GM18868 (cell line): ENCODE measurements around the gene INPPL1.

ENCODE experiments used
- ATAC-seq: cut with Tn5 transposase; IDR thresholded peaks from one replicate; pipeline ENCODE4 v1.9.1; 2021; ENCODE audit warnings: mild to moderate bottlenecking, moderate library complexity; ENCODE audit not compliant: unreplicated experiment

Gene INPPL1

DNA sequence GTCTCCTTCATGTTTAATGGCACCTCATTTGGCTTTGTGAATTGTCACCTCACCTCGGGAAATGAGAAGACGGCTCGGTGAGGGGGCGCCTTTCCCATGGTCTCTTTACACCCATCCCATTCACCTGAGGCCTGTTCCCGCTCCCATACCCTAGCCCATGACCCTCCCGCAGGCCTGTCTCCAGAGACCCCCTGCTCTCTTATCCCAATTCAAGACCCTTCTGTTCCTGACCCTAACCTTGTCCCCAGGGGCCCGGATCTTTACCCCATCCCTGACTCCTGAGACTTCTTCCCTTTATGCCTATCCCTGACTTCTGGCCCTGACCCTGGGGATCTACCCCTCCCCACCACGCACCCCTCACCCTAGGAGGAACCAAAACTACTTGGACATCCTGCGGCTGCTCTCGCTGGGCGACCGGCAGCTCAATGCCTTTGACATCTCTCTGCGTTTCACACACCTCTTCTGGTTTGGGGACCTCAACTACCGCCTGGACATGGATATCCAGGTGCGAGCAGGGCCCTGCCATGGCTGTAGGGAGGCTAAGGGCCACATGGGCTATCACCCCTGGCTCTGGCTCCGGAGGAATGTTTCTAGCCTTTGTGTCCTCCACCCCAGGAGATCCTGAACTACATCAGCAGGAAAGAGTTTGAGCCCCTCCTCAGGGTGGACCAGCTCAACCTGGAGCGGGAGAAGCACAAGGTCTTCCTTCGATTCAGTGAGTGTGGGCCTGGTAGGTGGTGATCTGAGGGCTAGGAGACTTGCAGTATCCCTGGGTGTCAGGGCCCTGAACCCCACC is 7.9 kb downstream of the INPPL1 start:
- no peak for ATAC-seq

DNA sequence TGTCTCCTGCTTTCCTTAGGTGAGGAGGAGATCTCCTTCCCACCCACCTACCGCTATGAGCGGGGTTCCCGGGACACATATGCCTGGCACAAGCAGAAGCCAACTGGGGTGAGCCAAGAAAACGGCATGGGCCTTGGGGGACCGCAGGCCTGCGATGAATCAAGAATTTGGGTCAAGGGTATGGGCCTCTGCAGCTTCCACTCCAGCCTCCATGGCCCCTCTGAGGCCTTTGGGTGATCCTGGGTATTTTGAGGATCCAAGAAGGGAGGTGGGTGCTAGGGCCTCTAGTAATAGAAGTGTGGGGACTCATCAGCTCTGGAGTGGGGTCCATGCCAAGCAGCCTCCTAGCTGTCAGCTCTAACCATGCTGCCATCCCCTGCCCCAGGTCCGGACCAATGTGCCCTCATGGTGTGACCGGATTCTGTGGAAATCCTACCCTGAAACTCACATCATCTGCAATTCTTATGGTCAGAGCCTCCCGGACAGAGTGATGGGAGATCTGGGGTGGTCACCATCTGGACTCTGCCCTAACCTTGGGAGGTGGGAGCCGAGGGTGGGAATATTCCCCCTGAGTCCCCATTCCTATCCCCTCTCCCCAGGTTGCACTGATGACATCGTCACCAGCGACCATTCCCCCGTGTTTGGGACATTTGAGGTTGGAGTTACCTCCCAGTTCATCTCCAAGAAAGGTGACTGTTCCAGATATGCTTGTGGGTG is 8.6 kb downstream of the INPPL1 start:
- ATAC-seq, result no peak

DNA sequence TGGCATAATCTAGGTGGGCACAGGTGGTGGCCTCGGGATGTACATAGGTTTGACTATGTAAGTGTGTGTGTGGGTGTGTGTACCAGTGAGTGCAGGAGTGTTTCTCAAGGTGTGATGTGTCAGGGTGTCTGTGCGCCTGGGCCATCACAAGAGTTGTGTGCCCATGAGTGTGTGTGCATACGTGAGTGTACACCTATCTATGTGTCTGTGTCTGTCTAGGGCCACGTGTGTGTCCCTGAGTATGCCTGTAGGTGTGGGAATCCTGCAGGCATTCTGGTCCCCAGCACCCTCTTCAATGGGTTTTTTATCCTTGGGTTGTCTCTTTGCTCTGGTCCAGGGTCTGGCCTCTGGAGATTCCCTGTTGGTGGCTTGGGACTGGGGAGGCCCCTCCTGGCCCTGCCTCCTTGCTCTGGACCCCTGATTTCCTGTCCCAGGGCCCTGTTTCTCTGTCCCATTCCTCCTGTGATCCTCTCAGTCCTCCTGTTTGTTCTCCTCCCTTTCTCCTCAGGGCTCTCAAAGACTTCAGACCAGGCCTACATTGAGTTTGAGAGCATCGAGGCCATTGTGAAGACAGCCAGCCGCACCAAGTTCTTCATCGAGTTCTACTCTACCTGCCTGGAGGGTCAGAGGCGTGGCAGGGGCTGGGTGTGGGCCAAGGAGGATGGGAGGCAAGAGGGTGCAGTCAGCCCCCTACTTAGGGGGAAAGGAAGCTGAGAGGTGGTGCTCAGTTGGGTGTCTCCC is 9.4 kb downstream of the INPPL1 start:
- ATAC-seq, result no peak

DNA sequence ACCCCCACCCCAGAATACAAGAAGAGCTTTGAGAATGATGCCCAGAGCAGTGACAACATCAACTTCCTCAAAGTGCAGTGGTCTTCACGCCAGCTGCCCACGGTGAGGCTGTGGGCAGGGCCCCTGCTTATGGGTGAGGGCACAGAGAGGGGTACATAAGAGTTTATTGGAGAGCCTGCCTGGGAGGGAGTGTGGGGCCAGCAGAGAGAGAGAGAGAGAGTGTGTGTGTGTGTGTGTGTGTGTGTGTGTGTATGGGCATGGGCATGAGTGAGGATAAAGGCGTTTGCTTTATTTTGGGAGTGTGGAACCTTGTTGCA is 9.9 kb downstream of the INPPL1 start:
- no peak for ATAC-seq

- ATAC-seq, result no peak
Measured at GRCh38 chr11:72234920-72235319, 10.4 kb downstream of the INPPL1 start.

DNA sequence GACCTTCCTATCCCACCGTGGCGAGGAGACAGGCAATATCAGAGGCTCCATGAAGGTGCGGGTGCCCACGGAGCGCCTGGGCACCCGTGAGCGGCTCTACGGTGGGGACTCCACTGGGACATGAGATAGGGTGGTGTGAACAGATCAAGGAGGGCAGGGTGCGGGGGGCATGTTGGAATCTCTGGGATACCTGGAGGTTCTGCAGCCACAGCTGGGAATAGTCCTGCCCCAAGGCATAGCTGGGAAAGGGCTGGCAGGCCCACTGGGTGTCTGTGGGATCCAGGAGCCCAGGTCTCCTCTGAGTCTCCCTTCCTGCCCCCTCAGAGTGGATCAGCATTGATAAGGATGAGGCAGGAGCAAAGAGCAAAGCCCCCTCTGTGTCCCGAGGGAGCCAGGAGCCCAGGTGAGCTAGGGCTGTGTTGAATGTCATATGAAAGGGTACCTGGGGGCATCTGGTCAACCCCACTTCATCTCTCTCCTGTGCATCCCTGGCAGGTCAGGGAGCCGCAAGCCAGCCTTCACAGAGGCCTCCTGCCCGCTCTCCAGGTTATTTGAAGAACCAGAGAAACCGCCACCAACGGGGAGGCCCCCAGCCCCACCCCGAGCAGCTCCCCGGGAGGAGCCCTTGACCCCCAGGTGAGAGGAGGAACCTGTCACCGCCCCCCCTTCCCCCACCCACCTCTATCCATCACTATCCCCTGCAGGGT is 10.9 kb downstream of the INPPL1 start:
- no peak for ATAC-seq

GRCh38 chr11:72236083-72236697 is 11.6 kb downstream of the INPPL1 start:
- ATAC-seq, result no peak

DNA sequence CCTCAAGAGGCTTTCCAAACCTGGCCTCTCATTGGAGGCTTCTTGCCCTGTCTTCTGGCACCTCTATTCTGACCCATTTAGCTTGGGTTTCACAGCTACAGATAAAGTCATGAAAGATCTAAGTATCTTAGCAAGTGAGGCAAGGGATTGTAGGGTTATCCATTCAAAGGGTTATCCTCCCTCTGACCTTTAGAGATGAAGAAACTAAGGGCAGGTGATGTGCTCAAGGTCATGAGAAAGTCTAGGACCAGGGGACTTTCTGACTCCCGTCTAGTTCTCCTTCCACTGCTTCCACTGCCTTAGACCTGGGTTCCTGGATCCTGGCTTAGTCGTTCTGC is 12.2 kb downstream of the INPPL1 start:
- no peak for ATAC-seq

- ATAC-seq, result no peak
Measured at GRCh38 chr11:72237112-72237931, 12.8 kb downstream of the INPPL1 start.

DNA sequence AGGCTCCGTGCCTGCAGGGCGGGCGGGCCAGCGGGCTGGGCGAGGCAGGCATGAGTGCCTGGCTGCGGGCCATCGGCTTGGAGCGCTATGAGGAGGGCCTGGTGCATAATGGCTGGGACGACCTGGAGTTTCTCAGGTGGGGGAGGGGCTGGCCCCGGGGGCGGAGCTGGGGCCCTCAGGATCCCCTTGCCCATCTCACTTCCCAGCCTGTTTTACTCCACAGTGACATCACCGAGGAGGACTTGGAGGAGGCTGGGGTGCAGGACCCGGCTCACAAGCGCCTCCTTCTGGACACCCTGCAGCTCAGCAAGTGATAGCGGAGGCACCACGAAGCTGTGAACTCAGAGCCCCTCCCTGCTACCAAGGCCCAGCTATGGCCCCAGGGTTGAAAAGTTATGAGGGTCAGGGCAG is 13.5 kb downstream of the INPPL1 start:
- ATAC-seq, result no peak

- ATAC-seq, result no peak
Measured at GRCh38 chr11:72238492-72239312, 14.1 kb downstream of the INPPL1 start.

- no peak for ATAC-seq
Measured at GRCh38 chr11:72239313-72239848, 14.8 kb downstream of the INPPL1 start.

DNA sequence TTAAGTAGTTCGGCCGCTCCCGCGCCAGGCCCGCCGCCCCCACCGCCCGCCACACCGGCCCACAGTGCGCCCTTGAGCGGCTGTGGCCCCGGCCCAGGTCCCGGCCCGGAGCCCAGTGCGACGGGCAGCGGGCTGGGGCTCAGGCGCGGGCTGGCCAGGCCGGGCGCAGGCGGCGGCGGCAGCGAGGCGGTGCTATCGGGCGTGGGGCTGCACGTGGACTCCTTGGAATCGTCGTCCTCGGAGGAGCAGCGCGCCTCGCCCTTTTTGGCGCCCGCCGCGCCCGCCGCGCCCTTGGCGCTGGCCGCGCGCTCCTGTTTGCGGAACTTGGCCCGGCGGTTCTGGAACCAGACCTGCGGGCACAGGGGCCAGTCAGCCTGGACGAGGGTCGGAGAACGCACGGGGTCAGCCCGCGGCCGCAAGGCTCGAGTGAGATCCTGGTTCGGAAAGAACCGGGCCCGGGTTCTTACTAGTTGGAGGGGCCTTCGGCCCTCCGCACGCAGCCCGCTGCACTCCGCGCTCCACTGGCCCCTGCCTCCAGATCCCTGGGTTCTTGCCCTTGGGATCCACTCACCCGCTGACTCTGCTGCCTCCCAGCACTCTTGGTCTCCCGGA is 15.4 kb downstream of the INPPL1 start:
- no peak for ATAC-seq

DNA sequence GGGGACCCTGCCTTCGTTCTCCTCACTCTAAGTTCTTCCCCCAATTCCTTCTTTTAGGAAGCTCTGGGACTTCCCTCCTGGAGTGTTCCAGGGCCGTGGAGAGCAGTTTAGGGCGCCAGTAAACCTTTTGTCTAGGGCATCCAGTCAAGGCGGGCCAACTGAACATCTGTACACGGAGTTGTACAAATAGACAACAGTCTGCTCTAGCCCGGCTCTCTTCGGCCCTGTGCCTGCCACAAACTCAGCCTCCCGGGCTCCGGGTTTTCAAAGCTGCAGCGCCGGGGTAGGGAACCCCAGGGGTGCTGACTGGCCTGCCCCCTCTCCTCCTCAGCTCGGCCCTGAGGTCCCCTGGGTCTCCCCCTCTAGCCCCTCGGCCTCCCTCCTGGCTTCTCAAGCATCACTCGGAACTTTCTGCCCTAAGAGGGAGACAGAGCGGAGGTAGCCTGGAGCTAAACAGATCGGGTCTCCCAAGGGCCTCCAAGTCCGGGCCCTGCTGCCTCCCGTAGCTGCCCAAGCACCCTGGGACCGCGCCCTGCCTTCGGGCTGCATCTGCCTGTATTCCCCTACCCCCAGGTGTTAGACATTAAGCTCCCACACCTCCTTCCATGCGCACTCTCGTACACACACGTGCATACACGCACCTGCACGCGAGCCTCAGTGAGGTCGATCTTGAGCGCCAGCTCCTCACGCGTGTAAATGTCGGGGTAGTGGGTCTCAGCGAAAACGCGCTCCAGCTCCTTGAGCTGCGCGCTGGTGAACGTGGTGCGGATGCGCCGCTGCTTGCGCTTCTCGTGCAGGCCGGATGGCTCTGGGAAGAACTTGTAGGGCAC is 16.1 kb downstream of the INPPL1 start:
- ATAC-seq, result no peak

DNA sequence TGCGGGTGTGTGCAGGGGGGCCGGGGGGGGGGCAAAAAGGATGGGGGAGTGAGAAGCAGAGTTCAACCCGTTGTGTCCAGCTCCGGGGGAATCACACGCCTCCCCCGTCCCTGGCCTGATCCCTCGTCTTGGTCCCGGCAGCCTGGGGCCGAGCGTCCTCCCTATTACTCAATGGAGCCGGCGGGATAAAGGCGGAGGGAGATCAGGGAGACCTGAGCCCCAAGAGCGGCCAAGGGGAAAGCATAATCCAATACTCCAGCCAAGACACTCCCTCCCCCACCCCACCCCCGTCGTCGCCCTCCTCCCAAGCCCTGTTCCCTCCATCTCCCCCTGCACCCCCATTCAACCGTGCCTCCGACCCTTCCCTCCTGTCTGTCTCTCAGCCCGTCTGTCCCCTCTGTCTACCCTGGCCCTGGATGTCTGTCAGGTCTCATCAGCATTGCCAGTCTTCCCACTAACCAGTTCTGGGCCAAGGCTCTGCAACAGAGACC is 16.8 kb downstream of the INPPL1 start:
- no peak for ATAC-seq

- no peak for ATAC-seq
Measured at GRCh38 chr11:72242141-72242540, 17.6 kb downstream of the INPPL1 start.
